ENCODE data around the gene HAUS7. TPM values are rescaled to one million over a fixed set of nuclear protein-coding genes. Genes with fewer than 3 reads are reported as not detected.

The HAUS7 gene
- total RNA-seq, 2 donors from 2014 or later, result 18.1 to 35.7 TPM

- Histone ChIP-seq H3K4me3 (no peak overlapping the region), H3K9me3 (no peaks in the 10 kb centered on the region), H3K27me3 (replicated peaks; ENCODE audit: insufficient read depth) (no peaks in the 10 kb centered on the region), H3K36me3 (no peaks in the 10 kb centered on the region), H3K27ac (no peak overlapping the region), H3K4me1 (replicated peaks) (no peaks in the 10 kb centered on the region)
- intact Hi-C loops (cut with DNase I), result no loop called here
- 79% methylated on average over 14 of the region's 25 CpGs for WGBS
- DNase-seq (ENCODE audit: low spot score), result no peak
- TF ChIP-seq POLR2A (IDR thresholded peaks at IDR 0.05), result no peak
Observed at GRCh38 chrX:153443476-153444332, 26.7 kb downstream of the HAUS7 start.

GRCh38 chrX:153442463-153442862 is 27.9 kb downstream of the HAUS7 start:
- Histone ChIP-seq H3K27ac (no peak overlapping the region), H3K4me1 (replicated peaks) (no peaks in the 10 kb centered on the region), H3K9me3 (no peaks in the 10 kb centered on the region), H3K36me3 (no peaks in the 10 kb centered on the region), H3K4me3 (no peak overlapping the region), H3K27me3 (replicated peaks; ENCODE audit: insufficient read depth) (no peaks in the 10 kb centered on the region)
- no peak for TF ChIP-seq POLR2A (IDR thresholded peaks at IDR 0.05)
- TF ChIP-seq, protein P1, sequence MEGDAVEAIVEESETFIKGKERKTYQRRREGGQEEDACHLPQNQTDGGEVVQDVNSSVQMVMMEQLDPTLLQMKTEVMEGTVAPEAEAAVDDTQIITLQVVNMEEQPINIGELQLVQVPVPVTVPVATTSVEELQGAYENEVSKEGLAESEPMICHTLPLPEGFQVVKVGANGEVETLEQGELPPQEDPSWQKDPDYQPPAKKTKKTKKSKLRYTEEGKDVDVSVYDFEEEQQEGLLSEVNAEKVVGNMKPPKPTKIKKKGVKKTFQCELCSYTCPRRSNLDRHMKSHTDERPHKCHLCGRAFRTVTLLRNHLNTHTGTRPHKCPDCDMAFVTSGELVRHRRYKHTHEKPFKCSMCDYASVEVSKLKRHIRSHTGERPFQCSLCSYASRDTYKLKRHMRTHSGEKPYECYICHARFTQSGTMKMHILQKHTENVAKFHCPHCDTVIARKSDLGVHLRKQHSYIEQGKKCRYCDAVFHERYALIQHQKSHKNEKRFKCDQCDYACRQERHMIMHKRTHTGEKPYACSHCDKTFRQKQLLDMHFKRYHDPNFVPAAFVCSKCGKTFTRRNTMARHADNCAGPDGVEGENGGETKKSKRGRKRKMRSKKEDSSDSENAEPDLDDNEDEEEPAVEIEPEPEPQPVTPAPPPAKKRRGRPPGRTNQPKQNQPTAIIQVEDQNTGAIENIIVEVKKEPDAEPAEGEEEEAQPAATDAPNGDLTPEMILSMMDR (IDR thresholded peaks at IDR 0.05), result no peak
- no peak for TF ChIP-seq POLR2AphosphoS5 (IDR thresholded peaks at IDR 0.05)
- DNase-seq (ENCODE audit: low spot score), result no peak
- 97% methylated on average over 3 of the region's 5 CpGs for WGBS
- intact Hi-C loops (cut with DNase I), result no loop called here

- WGBS, result 0% methylated on average over 1 of the region's 9 CpGs
- H3K27ac ChIP-seq, result no peak overlapping the region
- H3K9me3 ChIP-seq, result no peaks in the 10 kb centered on the region
- TF ChIP-seq, protein P1 (IDR thresholded peaks at IDR 0.05), result no peak
- no peak for TF ChIP-seq POLR2AphosphoS5 (IDR thresholded peaks at IDR 0.05)
- no peak for TF ChIP-seq POLR2A (IDR thresholded peaks at IDR 0.05)
- DNase-seq (ENCODE audit: low spot score), result no peak
- no peak overlapping the region for H3K4me3 ChIP-seq
- no peaks in the 10 kb centered on the region for H3K27me3 ChIP-seq (replicated peaks; ENCODE audit: insufficient read depth)
- H3K36me3 ChIP-seq, result no peaks in the 10 kb centered on the region
- H3K4me1 ChIP-seq (replicated peaks), result no peaks in the 10 kb centered on the region
- intact Hi-C loops (cut with DNase I), result no loop called here
Observed at GRCh38 chrX:153441981-153442380, 28.4 kb downstream of the HAUS7 start.

- H3K4me3 ChIP-seq, result no peak overlapping the region
- H3K36me3 ChIP-seq, result no peaks in the 10 kb centered on the region
- no peaks in the 10 kb centered on the region for H3K4me1 ChIP-seq (replicated peaks)
- DNase-seq (ENCODE audit: low spot score), result no peak
- H3K27ac ChIP-seq, result no peak overlapping the region
- intact Hi-C loops (cut with DNase I), result no loop called here
- TF ChIP-seq POLR2AphosphoS5 (IDR thresholded peaks at IDR 0.05), result no peak
- TF ChIP-seq, protein P1 (IDR thresholded peaks at IDR 0.05), result no peak
- TF ChIP-seq POLR2A (IDR thresholded peaks at IDR 0.05), result no peak
- WGBS, result 30% methylated on average over 7 of the region's 7 CpGs
- no peaks in the 10 kb centered on the region for H3K27me3 ChIP-seq (replicated peaks; ENCODE audit: insufficient read depth)
- H3K9me3 ChIP-seq, result no peaks in the 10 kb centered on the region
Observed at GRCh38 chrX:153441296-153441695, 29.1 kb downstream of the HAUS7 start.

DNA sequence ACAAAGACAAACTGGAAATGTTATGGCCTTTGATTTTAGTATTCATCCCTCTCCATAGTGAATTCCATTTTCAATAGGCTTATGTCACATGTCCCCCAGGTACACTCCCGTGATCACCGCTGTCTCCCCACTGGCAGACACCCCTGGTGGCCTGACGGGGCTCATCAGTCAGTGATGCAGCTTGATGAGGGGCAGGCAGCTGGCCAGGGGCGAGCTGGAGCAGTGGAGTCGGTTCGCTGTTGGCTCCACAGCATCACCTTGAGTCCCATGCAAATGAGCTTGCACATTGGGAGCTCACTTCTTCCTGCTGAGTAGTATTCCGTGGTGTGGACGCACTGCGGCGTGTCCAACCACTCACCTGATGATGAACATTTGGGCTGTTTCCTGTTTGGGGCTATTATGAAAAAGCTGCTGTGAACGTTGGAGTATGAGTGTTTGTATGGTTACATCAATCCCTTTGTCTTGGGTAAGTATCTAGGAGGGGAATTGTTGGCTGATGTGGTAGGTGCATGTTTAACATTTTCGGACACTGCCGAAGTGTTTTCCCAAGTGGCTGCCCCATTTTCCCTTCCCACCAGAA is 29.7 kb downstream of the HAUS7 start:
- DNase-seq (ENCODE audit: low spot score), result no peak
- H3K36me3 ChIP-seq, result no peaks in the 10 kb centered on the region
- no peaks in the 10 kb centered on the region for H3K27me3 ChIP-seq (replicated peaks; ENCODE audit: insufficient read depth)
- H3K4me3 ChIP-seq, result no peak overlapping the region
- intact Hi-C loops (cut with DNase I), result no loop called here
- 84% methylated on average over 7 of the region's 13 CpGs for WGBS
- H3K4me1 ChIP-seq (replicated peaks), result no peaks in the 10 kb centered on the region
- no peak for TF ChIP-seq POLR2A (IDR thresholded peaks at IDR 0.05)
- TF ChIP-seq POLR2AphosphoS5 (IDR thresholded peaks at IDR 0.05), result no peak
- TF ChIP-seq, protein P1 (IDR thresholded peaks at IDR 0.05), result no peak
- no peaks in the 10 kb centered on the region for H3K9me3 ChIP-seq
- no peak overlapping the region for H3K27ac ChIP-seq
